GM10248 (cell line): ENCODE measurements around the gene PLXNA2.

Experiments used
- CTCF ChIA-PET: fragments of 300-600 bp; sonication (Branson Sonifier 250); formaldehyde crosslinking; extraction: SDS; loops from one replicate; lab custom pipeline; 2021; ENCODE audit warnings: antibody characterized with exemption; lab: Yijun Ruan, JAX
- POLR2A ChIA-PET: fragments of 350-650 bp; sonication (Branson Sonifier 250); formaldehyde crosslinking; extraction: SDS; loops from one replicate; lab custom pipeline; 2020; ENCODE audit warnings: antibody characterized with exemption; lab: Yijun Ruan, JAX
- DNase-seq: peaks from one replicate; pipeline ENCODE4 v3.0.0; 2012; ENCODE audit errors: extremely low spot score
- TF ChIP-seq, protein P1 (sequence below): IDR thresholded peaks from 2 replicates; pipeline ENCODE4 v1.5.1; 2012; ENCODE audit warnings: mild to moderate bottlenecking, low read depth; ENCODE audit errors: extremely low read depth, missing control alignments, control extremely low read depth

PLXNA2 gene

DNA sequence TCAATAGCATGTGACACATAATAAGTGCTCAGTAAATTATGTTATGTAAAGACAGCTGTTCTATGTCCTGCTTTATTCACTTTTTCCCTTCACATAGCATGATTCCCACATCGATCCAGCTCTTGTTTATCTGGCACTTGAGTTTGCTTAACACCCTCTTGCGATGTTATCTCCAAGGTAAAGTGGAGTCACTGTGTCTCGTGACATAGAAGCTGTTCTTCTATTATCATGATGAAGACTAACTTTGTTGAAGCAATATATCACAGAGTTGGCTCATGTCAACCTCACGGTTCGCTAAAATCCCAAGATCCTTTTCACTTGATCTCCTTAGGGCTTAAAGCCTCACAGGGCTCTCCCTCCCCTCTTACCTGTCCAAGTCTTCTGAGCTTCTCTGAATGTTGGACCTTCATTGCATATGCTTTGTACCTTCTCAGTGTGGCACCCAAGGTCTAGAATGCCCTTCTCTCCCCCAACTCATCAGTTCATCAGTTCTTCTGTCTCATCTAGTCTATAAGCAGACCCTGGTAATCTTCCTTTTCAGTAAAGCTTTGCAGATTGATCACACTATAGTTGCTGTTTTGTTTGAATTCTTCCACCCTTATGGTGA is 38.0 kb downstream of the PLXNA2 start:
- POLR2A ChIA-PET = no interaction called here
- TF ChIP-seq, protein P1, sequence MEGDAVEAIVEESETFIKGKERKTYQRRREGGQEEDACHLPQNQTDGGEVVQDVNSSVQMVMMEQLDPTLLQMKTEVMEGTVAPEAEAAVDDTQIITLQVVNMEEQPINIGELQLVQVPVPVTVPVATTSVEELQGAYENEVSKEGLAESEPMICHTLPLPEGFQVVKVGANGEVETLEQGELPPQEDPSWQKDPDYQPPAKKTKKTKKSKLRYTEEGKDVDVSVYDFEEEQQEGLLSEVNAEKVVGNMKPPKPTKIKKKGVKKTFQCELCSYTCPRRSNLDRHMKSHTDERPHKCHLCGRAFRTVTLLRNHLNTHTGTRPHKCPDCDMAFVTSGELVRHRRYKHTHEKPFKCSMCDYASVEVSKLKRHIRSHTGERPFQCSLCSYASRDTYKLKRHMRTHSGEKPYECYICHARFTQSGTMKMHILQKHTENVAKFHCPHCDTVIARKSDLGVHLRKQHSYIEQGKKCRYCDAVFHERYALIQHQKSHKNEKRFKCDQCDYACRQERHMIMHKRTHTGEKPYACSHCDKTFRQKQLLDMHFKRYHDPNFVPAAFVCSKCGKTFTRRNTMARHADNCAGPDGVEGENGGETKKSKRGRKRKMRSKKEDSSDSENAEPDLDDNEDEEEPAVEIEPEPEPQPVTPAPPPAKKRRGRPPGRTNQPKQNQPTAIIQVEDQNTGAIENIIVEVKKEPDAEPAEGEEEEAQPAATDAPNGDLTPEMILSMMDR = no peak
- CTCF ChIA-PET = interaction anchor here (1.2 to 3.4 kb wide), 9 partner anchors 11 to 184 kb away, joined by 3 to 19 read pairs (median 7); partner anchors contain the start of gene PLXNA2
- DNase-seq = no peak

DNA sequence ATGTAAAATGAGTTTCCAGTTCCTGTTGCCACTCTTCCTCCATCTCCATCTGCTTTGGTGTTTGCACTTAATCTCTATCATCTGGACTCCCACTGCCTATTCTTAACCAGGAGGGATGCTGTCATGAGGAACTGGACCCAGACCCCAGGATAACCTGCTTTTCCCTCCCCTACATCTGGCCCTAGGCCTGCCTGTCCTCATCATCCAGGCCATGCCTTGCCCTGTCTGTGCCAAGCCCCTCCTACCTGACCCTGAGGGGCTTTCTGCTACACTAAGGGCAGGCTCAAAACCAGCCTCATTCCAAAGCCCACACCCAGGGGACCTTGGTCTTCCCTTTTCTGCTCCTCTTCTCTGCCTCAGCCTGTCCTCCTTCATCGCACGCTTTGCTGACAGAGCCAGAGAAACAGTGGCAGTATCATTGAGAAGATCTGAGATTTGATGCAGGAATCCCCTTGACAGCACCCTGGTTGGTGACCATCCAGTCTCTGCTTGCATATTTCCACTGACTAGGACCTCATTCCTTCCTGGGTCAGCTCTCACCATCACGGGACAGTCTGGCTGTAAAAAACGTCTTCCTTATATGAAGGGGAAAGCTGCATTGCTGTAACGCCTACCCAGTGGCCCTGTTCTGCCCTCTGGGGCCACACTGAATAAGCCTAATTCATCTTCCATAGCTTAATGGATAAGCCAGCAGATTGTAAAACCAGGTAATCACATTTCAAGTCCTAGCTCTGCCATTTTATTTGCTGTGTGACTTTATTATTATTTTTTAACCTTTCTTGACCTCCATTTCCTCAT is 38.8 kb downstream of the PLXNA2 start:
- ChIA-PET CTCF (interaction anchor here (0.9 to 3.4 kb wide), 13 partner anchors 7 to 183 kb away, joined by 3 to 19 read pairs (median 5); partner anchors contain the start of gene PLXNA2), POLR2A (no interaction called here)
- TF ChIP-seq, protein P1 = no peak
- no peak for DNase-seq

DNA sequence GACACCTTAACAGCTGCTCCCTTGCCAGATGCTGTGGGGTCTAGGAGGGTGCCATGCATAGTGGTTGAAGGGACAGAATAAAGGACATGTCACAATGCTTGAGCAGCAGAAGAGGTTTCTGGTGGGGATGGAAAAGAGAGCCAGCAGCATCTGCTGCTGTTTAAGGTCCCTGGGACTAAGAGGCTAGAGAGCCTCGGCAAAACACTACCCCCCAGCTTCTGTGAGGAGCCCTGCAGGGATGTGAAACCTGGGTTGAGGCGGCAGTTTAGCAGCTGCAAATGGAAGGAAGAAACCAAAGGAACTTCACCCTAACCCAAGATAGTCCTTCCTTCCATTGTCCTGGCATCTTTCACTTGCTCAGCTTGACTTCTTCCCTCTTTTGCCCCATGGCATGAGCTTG is 39.4 kb downstream of the PLXNA2 start:
- ChIA-PET CTCF (interaction anchor here (0.9 to 3.4 kb wide), 8 partner anchors 8 to 182 kb away, joined by 3 to 19 read pairs (median 5); no protein-coding TSS in a partner anchor), POLR2A (no interaction called here)
- TF ChIP-seq, protein P1 = no peak
- DNase-seq = no peak

DNA sequence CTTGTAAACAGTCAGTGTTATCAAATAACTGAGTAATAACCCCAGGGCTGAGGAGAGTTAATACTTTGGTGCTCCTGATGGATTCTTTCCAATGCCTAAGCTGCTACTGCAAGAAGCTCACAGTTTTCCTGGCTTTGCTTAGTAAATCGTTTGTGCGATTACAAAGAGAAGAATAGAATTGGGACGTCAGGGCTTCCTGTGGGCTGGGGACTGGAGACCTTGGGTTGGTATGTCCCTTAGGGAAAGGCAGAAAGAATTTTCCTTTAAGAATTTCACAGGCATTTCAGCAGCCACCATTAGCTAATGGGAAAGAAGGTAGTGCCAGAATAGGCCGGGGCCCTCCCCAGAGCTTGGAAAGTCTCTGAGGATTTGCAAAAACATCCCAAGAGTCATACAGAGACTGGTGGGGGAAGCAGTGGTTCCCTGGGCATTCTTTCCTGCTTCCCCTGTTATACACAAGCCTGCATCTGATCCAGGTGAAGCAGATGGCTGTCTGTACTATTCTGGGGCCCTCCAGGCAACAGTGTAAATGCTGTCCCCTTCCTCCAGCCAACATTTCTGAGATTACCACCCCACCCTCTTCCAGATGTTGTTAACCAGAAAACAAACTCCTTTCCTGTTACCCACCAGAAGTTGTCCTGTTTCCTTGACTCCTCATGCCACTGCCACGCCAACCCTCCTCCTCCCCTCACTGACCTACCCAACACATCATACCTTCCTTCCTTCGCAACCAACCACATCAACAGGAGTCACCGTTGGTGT is 40.2 kb downstream of the PLXNA2 start:
- ChIA-PET POLR2A (no interaction called here), CTCF (interaction anchor here (0.9 to 3.4 kb wide), 9 partner anchors 9 to 182 kb away, joined by 3 to 19 read pairs (median 7); partner anchors contain the start of gene PLXNA2)
- DNase-seq = no peak
- TF ChIP-seq, protein P1 = no peak

DNA sequence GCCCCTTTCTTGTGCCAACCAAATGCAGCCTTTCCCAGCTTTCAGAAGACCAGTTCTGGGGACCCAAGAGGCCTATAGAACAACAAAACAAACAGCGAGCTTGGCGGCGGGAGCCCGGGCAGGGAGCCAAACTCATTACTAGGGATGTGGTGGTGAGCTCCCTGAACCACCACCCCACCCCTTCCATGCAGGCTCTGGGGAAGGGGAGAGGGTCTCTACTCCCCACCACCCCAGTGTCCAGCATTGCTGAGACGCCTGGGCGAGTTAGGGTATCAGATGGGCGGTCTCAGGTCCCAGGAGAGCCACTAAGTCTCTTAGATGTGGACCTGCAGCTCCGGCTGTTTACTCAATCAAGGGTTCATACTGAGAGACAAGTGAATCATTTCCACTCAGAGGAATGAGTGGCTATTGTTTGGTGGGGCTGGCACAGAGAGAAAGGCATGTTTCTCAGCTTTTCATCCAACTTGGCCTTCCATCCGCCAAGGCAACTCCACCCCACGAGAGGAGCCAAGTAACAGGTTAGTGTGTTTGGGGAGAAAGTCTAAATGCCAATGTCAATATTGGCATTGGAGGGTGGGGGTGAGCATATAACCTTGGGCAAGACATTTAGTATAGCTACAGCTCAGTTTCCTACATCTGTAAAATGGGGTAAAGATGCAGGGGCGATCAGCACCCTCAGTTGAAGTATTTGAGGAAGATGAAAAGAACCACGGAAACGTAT is 40.9 kb downstream of the PLXNA2 start:
- ChIA-PET POLR2A (no interaction called here), CTCF (interaction anchor here (1.0 to 2.6 kb wide), 5 partner anchors 10 to 133 kb away, joined by 3 to 15 read pairs (median 7); partner anchors contain the start of gene PLXNA2)
- DNase-seq = no peak
- TF ChIP-seq, protein P1 = no peak
